ENCODE data around the gene THAP7. TPM values are rescaled to one million over a fixed set of nuclear protein-coding genes. Genes with fewer than 3 reads are reported as not detected.

The THAP7 gene
- total and polyA plus RNA-seq, 2 experiments from 2014 or later = 21.8 to 25.9 TPM

DNA sequence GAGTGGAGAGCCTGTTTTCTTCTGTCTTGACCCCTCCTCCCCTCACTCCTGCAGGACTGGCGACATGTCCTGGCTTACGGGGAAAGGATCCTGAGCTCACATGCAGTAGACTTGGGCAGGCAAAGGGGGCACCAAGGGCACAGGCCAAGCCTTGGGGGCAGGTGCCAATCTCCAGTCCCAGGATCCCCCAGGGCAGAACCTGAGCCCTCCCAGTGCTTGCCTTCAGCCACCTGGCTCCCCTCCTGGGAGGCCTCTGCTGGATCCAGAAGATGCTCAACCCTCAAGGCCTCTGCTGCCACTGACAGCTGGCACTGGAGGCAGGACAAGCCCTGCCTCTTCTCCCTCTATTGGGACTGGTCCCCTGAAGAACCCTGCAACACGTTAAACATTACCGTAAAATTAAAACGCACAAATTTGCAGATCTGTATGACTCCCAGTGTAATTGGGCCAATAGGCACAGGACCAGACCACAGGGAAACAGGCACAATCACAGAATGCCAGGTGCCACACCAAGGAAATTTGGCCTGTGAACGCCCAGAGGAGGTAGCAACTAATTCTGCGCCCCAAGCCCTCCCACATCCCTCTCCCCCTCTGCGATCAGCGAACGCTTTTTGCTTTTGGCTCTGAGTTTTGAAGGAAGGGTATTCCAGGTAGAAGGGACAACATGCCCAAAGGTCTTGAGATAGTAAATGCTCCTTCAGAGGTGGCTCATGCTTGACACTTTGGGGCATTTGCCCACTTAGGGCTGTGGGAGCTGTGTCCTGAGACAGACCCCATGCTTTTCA, 20.8 kb downstream of the THAP7 start:
- peaks cover 20% of the 10 kb centered on the region for H3K9me3 Mint-ChIP-seq
- H3K27me3 Mint-ChIP-seq (ENCODE audit: insufficient read depth, low read depth, poor library complexity) = peaks cover 28% of the 10 kb centered on the region
- Histone ChIP-seq H2AFZ (peak overlapping the region; percentile 94; the same call in 1 of the 2 replicates), H3F3A (replicated peaks; ENCODE audit: low read depth) (no peaks in the 10 kb centered on the region), H3K79me2 (replicated peaks; ENCODE audit: insufficient read depth) (no peaks in the 10 kb centered on the region), H3K4me2 (peak overlapping the region; percentile 97), H4K20me1 (replicated peaks; ENCODE audit: insufficient read depth) (no peaks in the 10 kb centered on the region), H3K9me2 (ENCODE audit: insufficient read depth) (0 out of 2 replicates have a peak, but pooled peaks cover 6% of the 10 kb centered on the region), H3K4me1 (ENCODE audit: insufficient read depth) (peaks cover 11% of the 10 kb centered on the region; the same call in 1 of the 2 replicates), H3K27me3 (ENCODE audit: insufficient read depth) (no peaks in the 10 kb centered on the region), H3K27ac (ENCODE audit: low read depth) (0 out of 2 replicates have a peak overlapping the region, but pooled peaks have one; percentile 79), H3K36me3 (ENCODE audit: insufficient read depth) (no peaks in the 10 kb centered on the region; the same call in 1 of the 2 replicates), H3K4me3 (peak overlapping the region; percentile 93)
- TF ChIP-seq POLR2AphosphoS5 (IDR thresholded peaks at IDR 0.05; ENCODE audit: low read depth) (no peak), STAT1 (IDR thresholded peaks at IDR 0.05; ENCODE audit: unreplicated experiment) (no peak), CREB1 (CRISPR knock-in tag; IDR thresholded peaks at IDR 0.05; ENCODE audit: low read depth) (no peak), EZH2phosphoT487 (IDR thresholded peaks at IDR 0.05; ENCODE audit: unreplicated experiment) (no peak), ZNF114 (CRISPR knock-in tag; IDR thresholded peaks at IDR 0.05) (no peak), JUNB (IDR thresholded peaks at IDR 0.05; ENCODE audit: unreplicated experiment) (no peak), EZH2 (IDR thresholded peaks at IDR 0.05; ENCODE audit: low read depth, unreplicated experiment) (no peak), ZNF331 (CRISPR knock-in tag; IDR thresholded peaks at IDR 0.05; ENCODE audit: low read depth) (no peak), NANOG (IDR thresholded peaks at IDR 0.05; ENCODE audit: borderline replicate concordance) (no peak)
- TF ChIP-seq, protein P1, sequence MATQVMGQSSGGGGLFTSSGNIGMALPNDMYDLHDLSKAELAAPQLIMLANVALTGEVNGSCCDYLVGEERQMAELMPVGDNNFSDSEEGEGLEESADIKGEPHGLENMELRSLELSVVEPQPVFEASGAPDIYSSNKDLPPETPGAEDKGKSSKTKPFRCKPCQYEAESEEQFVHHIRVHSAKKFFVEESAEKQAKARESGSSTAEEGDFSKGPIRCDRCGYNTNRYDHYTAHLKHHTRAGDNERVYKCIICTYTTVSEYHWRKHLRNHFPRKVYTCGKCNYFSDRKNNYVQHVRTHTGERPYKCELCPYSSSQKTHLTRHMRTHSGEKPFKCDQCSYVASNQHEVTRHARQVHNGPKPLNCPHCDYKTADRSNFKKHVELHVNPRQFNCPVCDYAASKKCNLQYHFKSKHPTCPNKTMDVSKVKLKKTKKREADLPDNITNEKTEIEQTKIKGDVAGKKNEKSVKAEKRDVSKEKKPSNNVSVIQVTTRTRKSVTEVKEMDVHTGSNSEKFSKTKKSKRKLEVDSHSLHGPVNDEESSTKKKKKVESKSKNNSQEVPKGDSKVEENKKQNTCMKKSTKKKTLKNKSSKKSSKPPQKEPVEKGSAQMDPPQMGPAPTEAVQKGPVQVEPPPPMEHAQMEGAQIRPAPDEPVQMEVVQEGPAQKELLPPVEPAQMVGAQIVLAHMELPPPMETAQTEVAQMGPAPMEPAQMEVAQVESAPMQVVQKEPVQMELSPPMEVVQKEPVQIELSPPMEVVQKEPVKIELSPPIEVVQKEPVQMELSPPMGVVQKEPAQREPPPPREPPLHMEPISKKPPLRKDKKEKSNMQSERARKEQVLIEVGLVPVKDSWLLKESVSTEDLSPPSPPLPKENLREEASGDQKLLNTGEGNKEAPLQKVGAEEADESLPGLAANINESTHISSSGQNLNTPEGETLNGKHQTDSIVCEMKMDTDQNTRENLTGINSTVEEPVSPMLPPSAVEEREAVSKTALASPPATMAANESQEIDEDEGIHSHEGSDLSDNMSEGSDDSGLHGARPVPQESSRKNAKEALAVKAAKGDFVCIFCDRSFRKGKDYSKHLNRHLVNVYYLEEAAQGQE (IDR thresholded peaks at IDR 0.05; ENCODE audit: unreplicated experiment) = no peak
- TF ChIP-seq, protein P2, sequence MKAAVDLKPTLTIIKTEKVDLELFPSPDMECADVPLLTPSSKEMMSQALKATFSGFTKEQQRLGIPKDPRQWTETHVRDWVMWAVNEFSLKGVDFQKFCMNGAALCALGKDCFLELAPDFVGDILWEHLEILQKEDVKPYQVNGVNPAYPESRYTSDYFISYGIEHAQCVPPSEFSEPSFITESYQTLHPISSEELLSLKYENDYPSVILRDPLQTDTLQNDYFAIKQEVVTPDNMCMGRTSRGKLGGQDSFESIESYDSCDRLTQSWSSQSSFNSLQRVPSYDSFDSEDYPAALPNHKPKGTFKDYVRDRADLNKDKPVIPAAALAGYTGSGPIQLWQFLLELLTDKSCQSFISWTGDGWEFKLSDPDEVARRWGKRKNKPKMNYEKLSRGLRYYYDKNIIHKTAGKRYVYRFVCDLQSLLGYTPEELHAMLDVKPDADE (IDR thresholded peaks at IDR 0.05) = no peak
- TF ChIP-seq, protein P3, sequence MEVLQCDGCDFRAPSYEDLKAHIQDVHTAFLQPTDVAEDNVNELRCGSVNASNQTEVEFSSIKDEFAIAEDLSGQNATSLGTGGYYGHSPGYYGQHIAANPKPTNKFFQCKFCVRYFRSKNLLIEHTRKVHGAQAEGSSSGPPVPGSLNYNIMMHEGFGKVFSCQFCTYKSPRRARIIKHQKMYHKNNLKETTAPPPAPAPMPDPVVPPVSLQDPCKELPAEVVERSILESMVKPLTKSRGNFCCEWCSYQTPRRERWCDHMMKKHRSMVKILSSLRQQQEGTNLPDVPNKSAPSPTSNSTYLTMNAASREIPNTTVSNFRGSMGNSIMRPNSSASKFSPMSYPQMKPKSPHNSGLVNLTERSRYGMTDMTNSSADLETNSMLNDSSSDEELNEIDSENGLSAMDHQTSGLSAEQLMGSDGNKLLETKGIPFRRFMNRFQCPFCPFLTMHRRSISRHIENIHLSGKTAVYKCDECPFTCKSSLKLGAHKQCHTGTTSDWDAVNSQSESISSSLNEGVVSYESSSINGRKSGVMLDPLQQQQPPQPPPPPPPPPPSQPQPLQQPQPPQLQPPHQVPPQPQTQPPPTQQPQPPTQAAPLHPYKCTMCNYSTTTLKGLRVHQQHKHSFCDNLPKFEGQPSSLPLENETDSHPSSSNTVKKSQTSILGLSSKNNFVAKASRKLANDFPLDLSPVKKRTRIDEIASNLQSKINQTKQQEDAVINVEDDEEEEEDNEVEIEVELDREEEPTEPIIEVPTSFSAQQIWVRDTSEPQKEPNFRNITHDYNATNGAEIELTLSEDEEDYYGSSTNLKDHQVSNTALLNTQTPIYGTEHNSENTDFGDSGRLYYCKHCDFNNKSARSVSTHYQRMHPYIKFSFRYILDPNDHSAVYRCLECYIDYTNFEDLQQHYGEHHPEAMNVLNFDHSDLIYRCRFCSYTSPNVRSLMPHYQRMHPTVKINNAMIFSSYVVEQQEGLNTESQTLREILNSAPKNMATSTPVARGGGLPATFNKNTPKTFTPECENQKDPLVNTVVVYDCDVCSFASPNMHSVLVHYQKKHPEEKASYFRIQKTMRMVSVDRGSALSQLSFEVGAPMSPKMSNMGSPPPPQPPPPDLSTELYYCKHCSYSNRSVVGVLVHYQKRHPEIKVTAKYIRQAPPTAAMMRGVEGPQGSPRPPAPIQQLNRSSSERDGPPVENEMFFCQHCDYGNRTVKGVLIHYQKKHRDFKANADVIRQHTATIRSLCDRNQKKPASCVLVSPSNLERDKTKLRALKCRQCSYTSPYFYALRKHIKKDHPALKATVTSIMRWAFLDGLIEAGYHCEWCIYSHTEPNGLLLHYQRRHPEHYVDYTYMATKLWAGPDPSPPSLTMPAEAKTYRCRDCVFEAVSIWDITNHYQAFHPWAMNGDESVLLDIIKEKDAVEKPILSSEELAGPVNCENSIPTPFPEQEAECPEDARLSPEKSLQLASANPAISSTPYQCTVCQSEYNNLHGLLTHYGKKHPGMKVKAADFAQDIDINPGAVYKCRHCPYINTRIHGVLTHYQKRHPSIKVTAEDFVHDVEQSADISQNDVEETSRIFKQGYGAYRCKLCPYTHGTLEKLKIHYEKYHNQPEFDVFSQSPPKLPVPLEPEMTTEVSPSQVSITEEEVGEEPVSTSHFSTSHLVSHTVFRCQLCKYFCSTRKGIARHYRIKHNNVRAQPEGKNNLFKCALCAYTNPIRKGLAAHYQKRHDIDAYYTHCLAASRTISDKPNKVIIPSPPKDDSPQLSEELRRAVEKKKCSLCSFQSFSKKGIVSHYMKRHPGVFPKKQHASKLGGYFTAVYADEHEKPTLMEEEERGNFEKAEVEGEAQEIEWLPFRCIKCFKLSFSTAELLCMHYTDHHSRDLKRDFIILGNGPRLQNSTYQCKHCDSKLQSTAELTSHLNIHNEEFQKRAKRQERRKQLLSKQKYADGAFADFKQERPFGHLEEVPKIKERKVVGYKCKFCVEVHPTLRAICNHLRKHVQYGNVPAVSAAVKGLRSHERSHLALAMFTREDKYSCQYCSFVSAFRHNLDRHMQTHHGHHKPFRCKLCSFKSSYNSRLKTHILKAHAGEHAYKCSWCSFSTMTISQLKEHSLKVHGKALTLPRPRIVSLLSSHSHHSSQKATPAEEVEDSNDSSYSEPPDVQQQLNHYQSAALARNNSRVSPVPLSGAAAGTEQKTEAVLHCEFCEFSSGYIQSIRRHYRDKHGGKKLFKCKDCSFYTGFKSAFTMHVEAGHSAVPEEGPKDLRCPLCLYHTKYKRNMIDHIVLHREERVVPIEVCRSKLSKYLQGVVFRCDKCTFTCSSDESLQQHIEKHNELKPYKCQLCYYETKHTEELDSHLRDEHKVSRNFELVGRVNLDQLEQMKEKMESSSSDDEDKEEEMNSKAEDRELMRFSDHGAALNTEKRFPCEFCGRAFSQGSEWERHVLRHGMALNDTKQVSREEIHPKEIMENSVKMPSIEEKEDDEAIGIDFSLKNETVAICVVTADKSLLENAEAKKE (CRISPR knock-in tag; IDR thresholded peaks at IDR 0.05) = no peak
- TF ChIP-seq, protein P4, sequence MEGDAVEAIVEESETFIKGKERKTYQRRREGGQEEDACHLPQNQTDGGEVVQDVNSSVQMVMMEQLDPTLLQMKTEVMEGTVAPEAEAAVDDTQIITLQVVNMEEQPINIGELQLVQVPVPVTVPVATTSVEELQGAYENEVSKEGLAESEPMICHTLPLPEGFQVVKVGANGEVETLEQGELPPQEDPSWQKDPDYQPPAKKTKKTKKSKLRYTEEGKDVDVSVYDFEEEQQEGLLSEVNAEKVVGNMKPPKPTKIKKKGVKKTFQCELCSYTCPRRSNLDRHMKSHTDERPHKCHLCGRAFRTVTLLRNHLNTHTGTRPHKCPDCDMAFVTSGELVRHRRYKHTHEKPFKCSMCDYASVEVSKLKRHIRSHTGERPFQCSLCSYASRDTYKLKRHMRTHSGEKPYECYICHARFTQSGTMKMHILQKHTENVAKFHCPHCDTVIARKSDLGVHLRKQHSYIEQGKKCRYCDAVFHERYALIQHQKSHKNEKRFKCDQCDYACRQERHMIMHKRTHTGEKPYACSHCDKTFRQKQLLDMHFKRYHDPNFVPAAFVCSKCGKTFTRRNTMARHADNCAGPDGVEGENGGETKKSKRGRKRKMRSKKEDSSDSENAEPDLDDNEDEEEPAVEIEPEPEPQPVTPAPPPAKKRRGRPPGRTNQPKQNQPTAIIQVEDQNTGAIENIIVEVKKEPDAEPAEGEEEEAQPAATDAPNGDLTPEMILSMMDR (conservative IDR thresholded peaks at IDR 0.05; ENCODE audit: low read depth in 2 of 2) = no peak
- DNase-seq (ENCODE audit: low spot score) (no peak), ATAC-seq (no peak)
- peak overlapping the region; percentile 95 for H3K4me3 Mint-ChIP-seq
- peaks cover 7% of the 10 kb centered on the region; the same call in 1 of the 3 replicates for H3K36me3 Mint-ChIP-seq (ENCODE audit: low read depth)
- peak overlapping the region; percentile 70 for H3K27ac Mint-ChIP-seq
- peaks cover 15% of the 10 kb centered on the region for H3K4me1 Mint-ChIP-seq
